ENCODE data around the gene CLMN.

DNA sequence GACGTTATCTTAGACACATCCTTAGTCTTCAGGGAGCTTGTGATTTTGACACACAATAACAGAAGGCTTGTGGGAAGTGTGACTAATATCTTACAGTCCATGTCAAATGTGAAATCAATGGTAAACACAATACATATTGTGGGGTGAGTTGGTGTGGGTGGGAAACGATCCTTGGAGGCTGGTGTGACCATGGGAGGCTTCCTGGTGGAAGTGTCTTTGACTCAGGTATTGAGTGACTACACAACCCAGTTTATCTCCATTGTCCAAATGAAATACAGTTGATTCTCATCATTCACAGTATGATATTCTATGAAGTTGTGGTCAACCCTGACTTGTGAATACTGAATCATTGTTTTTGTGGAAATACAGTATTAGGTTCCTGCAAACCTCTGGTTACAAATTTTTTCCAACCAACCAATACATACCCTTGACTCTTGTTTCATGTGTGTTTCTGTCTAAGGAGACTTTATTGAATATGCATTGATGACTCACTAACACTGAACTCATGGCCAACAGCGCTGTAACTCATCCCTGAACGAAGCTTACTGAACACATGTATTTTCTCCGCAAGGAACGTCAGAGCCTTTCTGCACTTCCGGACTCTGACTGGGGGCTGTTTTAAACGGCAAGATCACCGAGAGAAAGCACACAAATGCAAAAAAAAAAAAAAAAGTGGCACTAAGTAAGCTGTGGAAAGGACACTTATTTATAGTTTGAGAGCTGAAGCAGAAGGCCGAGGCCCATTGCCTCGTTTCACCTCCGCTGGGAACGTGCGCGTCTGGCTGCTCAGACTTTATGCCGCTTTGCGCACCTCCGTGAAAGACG, 59.0 kb downstream of the CLMN start:
- TF ChIP-seq POLR2A (IDR thresholded peaks at IDR 0.05; ENCODE audit: low read depth, low read length) (no peak), EZH2 (IDR thresholded peaks at IDR 0.05; ENCODE audit: borderline replicate concordance, low read depth, low read length, severe bottlenecking) (no peak), POLR2AphosphoS5 (IDR thresholded peaks at IDR 0.05; ENCODE audit: insufficient read depth, low read depth, low read length) (no peak)
- TF ChIP-seq, protein P1, sequence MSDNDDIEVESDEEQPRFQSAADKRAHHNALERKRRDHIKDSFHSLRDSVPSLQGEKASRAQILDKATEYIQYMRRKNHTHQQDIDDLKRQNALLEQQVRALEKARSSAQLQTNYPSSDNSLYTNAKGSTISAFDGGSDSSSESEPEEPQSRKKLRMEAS (IDR thresholded peaks at IDR 0.05; ENCODE audit: insufficient read depth, insufficient read length), result no peak
- TF ChIP-seq, protein P2, sequence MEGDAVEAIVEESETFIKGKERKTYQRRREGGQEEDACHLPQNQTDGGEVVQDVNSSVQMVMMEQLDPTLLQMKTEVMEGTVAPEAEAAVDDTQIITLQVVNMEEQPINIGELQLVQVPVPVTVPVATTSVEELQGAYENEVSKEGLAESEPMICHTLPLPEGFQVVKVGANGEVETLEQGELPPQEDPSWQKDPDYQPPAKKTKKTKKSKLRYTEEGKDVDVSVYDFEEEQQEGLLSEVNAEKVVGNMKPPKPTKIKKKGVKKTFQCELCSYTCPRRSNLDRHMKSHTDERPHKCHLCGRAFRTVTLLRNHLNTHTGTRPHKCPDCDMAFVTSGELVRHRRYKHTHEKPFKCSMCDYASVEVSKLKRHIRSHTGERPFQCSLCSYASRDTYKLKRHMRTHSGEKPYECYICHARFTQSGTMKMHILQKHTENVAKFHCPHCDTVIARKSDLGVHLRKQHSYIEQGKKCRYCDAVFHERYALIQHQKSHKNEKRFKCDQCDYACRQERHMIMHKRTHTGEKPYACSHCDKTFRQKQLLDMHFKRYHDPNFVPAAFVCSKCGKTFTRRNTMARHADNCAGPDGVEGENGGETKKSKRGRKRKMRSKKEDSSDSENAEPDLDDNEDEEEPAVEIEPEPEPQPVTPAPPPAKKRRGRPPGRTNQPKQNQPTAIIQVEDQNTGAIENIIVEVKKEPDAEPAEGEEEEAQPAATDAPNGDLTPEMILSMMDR (IDR thresholded peaks at IDR 0.05; ENCODE audit: extremely low read depth in 1 of 2, insufficient read depth in 1 of 2, low read depth in 1 of 2, low read length in 2 of 2), result no peak
